HepG2 (cell line): ENCODE measurements around the gene RAB3C. TPM values are rescaled to one million over a fixed set of nuclear protein-coding genes. Genes with fewer than 3 reads are reported as not detected.

Source experiments
- AHR ChIP-seq: IDR thresholded peaks from 2 replicates; pipeline ENCODE4 v1.6.1; 2018; ENCODE audit warnings: missing genetic modification reagents, missing compliant biosample characterization
- ARID2 ChIP-seq: sonication (generic); formaldehyde crosslinking; IDR thresholded peaks from 2 replicates; pipeline ENCODE4 v1.8.1; 2022; ENCODE audit warnings: mild to moderate bottlenecking, missing genetic modification reagents, borderline replicate concordance
- ATF1 ChIP-seq: IDR thresholded peaks from 2 replicates; pipeline ENCODE4 v1.6.1; 2016; ENCODE audit warnings: mild to moderate bottlenecking, control low read depth
- EHMT2 ChIP-seq: fragments of 200-600 bp; sonication (generic); IDR thresholded peaks from 2 replicates; pipeline ENCODE4 v1.7.0; 2017; ENCODE audit warnings: antibody characterized with exemption, low read depth, low read length, borderline replicate concordance
- ELF3 ChIP-seq: IDR thresholded peaks from 2 replicates; pipeline ENCODE4 v1.6.1; 2016; ENCODE audit warnings: missing genetic modification reagents, missing compliant biosample characterization
- ETV6 ChIP-seq: sonication (generic); formaldehyde crosslinking; conservative IDR thresholded peaks from 2 replicates; pipeline ENCODE4 v1.4.0; 2020; ENCODE audit warnings: missing genetic modification reagents
- JUN ChIP-seq: sonication (generic); formaldehyde crosslinking; IDR thresholded peaks from 2 replicates; pipeline ENCODE4 v1.4.0; 2020; ENCODE audit warnings: mild to moderate bottlenecking, missing genetic modification reagents
- MED1 ChIP-seq: sonication (generic); formaldehyde crosslinking; IDR thresholded peaks from 2 replicates; pipeline ENCODE4 v1.4.0; 2020; ENCODE audit warnings: missing genetic modification reagents
- MLLT10 ChIP-seq: sonication (generic); formaldehyde crosslinking; IDR thresholded peaks from 2 replicates; pipeline ENCODE4 v1.4.0; 2020; ENCODE audit warnings: missing genetic modification reagents
- NFYB ChIP-seq: sonication (generic); formaldehyde crosslinking; IDR thresholded peaks from 2 replicates; pipeline ENCODE4 v1.4.0; 2020; ENCODE audit warnings: missing genetic modification reagents
- PAX8 ChIP-seq: sonication (generic); formaldehyde crosslinking; IDR thresholded peaks from 2 replicates; pipeline ENCODE4 v1.8.0; 2022; ENCODE audit warnings: mild to moderate bottlenecking, missing genetic modification reagents, borderline replicate concordance
- PPARG ChIP-seq: conservative IDR thresholded peaks from 2 replicates; pipeline ENCODE4 v1.6.1; 2016; ENCODE audit warnings: missing biosample characterization, missing genetic modification reagents
- RXRA ChIP-seq: sonication (generic); formaldehyde crosslinking; IDR thresholded peaks from 2 replicates; pipeline ENCODE4 v1.5.1; 2020; ENCODE audit warnings: missing genetic modification reagents
- TAF1 ChIP-seq: sonication (generic); formaldehyde crosslinking; IDR thresholded peaks from 2 replicates; pipeline ENCODE4 v1.4.0; 2020; ENCODE audit warnings: missing genetic modification reagents
- TBP ChIP-seq: sonication (generic); formaldehyde crosslinking; IDR thresholded peaks from 2 replicates; pipeline ENCODE4 v1.5.0; 2020; ENCODE audit warnings: missing genetic modification reagents
- ZBTB1 ChIP-seq: sonication (generic); formaldehyde crosslinking; IDR thresholded peaks from 2 replicates; pipeline ENCODE4 v1.4.0; 2020; ENCODE audit warnings: missing genetic modification reagents, borderline replicate concordance
- ZFP36L1 ChIP-seq: sonication (generic); formaldehyde crosslinking; IDR thresholded peaks from 2 replicates; pipeline ENCODE4 v1.8.0; 2022; ENCODE audit warnings: mild to moderate bottlenecking, missing genetic modification reagents, moderate library complexity
- ZFP37 ChIP-seq: sonication (generic); formaldehyde crosslinking; IDR thresholded peaks from 2 replicates; pipeline ENCODE4 v1.4.0; 2020; ENCODE audit warnings: missing genetic modification reagents, borderline replicate concordance
- ZNF124 ChIP-seq: sonication (generic); formaldehyde crosslinking; IDR thresholded peaks from 2 replicates; pipeline ENCODE4 v1.4.0; 2020; ENCODE audit warnings: missing genetic modification reagents
- ZNF260 ChIP-seq: sonication (generic); formaldehyde crosslinking; IDR thresholded peaks from 2 replicates; pipeline ENCODE4 v1.4.0; 2020; ENCODE audit warnings: missing genetic modification reagents, low read depth, mild to moderate bottlenecking, borderline replicate concordance
- ZNF44 ChIP-seq: sonication (generic); formaldehyde crosslinking; IDR thresholded peaks from 2 replicates; pipeline ENCODE4 v1.5.1; 2020; ENCODE audit warnings: mild to moderate bottlenecking, missing genetic modification reagents
- ZNF441 ChIP-seq: sonication (generic); formaldehyde crosslinking; IDR thresholded peaks from 2 replicates; pipeline ENCODE4 v1.7.0; 2021; ENCODE audit warnings: missing genetic modification reagents, borderline replicate concordance
- ZNF720 ChIP-seq: sonication (generic); formaldehyde crosslinking; IDR thresholded peaks from 2 replicates; pipeline ENCODE4 v1.4.0; 2020; ENCODE audit warnings: missing genetic modification reagents
- ZNF724P ChIP-seq: sonication (generic); formaldehyde crosslinking; IDR thresholded peaks from 2 replicates; pipeline ENCODE4 v1.8.0; 2022; ENCODE audit warnings: missing genetic modification reagents, borderline replicate concordance
- polyA plus RNA-seq, 8 experiments: library from polyadenylated mRNA; depleted of rRNA in 3 of 8; stranded (reverse) in 7 of 8; unstranded in 1 of 8; fragments of >200 nt; fragmentation: Illumina TruSeq in 4 of 8; extraction: Trizol in 4 of 8; gene quantifications; 2 replicates each; pipeline versions ENCODE4 v1.2.1 to v1.2.3, GENCODE V29; 2011 to 2016; ENCODE audit warnings: low read depth in 4 of 8, missing spikeins in 1 of 8, mixed read lengths in 1 of 8; ENCODE audit not compliant: insufficient read depth in 1 of 8
- total RNA-seq, 5 experiments: library from RNA; depleted of rRNA; stranded (reverse); fragments of >200 nt; fragmentation: Illumina TruSeq; extraction: Trizol; gene quantifications; 2 replicates each; pipeline ENCODE4 v1.2.3, GENCODE V29; 2016; ENCODE audit warnings: low read depth in 1 of 5
- TF ChIP-seq, protein P1 (sequence below): sonication (generic); formaldehyde crosslinking; IDR thresholded peaks from 2 replicates; pipeline ENCODE4 v1.4.0; 2020; ENCODE audit warnings: missing genetic modification reagents, borderline replicate concordance
- TF ChIP-seq, protein P2 (sequence below): sonication (generic); formaldehyde crosslinking; IDR thresholded peaks from 2 replicates; pipeline ENCODE4 v1.4.0; 2020; ENCODE audit warnings: low read depth, mild to moderate bottlenecking, missing genetic modification reagents
- TF ChIP-seq, protein P3 (sequence below): sonication (generic); formaldehyde crosslinking; IDR thresholded peaks from 2 replicates; pipeline ENCODE4 v1.5.0; 2020; ENCODE audit warnings: missing genetic modification reagents, mild to moderate bottlenecking, borderline replicate concordance

Gene RAB3C
- total and polyA plus RNA-seq, 2 of the 13 experiments (the other 11 are each of a cell fraction or from before 2014, with no cell fraction given), result not detected

DNA sequence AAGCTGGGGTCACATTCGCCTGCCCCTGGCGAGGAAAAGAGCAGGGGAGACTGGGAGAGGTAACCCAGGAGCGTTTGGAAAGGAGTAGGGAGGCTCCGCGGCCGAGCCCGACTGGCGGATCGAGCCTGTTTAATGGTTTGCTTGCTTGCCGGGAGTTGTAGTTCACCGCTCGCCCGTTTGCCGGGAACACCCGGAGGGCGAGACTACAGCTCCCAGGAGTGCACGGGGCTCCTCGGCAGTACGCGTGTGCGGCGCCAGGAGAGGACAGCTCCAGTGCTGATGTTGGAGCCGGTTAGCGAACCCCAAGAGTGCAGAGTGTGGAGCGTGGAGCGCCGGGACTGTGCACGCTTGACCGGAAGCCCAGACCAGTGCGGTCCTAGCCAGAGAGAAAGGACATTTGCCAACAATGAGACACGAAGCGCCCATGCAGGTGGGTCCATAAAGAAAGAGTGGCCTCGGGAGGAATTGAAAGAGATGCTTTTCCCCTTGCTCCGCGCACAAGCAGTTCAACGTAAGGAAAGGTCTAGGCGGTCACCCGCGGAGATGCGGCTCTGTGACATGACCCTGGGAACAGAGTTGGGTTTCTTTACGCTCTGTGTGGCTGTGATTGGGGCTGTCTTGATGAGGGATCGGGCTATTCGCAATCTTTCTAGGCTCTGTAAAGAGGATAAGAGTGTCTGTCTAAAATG, at the start of gene RAB3C (continued):
- TF ChIP-seq, protein P1, sequence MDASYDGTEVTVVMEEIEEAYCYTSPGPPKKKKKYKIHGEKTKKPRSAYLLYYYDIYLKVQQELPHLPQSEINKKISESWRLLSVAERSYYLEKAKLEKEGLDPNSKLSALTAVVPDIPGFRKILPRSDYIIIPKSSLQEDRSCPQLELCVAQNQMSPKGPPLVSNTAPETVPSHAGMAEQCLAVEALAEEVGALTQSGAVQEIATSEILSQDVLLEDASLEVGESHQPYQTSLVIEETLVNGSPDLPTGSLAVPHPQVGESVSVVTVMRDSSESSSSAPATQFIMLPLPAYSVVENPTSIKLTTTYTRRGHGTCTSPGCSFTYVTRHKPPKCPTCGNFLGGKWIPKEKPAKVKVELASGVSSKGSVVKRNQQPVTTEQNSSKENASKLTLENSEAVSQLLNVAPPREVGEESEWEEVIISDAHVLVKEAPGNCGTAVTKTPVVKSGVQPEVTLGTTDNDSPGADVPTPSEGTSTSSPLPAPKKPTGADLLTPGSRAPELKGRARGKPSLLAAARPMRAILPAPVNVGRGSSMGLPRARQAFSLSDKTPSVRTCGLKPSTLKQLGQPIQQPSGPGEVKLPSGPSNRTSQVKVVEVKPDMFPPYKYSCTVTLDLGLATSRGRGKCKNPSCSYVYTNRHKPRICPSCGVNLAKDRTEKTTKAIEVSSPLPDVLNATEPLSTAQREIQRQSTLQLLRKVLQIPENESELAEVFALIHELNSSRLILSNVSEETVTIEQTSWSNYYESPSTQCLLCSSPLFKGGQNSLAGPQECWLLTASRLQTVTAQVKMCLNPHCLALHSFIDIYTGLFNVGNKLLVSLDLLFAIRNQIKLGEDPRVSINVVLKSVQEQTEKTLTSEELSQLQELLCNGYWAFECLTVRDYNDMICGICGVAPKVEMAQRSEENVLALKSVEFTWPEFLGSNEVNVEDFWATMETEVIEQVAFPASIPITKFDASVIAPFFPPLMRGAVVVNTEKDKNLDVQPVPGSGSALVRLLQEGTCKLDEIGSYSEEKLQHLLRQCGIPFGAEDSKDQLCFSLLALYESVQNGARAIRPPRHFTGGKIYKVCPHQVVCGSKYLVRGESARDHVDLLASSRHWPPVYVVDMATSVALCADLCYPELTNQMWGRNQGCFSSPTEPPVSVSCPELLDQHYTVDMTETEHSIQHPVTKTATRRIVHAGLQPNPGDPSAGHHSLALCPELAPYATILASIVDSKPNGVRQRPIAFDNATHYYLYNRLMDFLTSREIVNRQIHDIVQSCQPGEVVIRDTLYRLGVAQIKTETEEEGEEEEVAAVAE (CRISPR knock-in tag), result peak; percentile 83; the same call in 1 of the 2 replicates
- TF ChIP-seq ZNF441 (peak; percentile 56), EHMT2 (peak; percentile 75; the same call in 1 of the 2 replicates), ETV6 (peak; percentile 74; the same call in 1 of the 2 replicates), TBP (CRISPR knock-in tag) (no peak), JUN (no peak), RXRA (CRISPR knock-in tag) (peak; percentile 26; the same call in 1 of the 2 replicates), NFYB (peak; percentile 65), ELF3 (peak; percentile 50; the same call in 1 of the 2 replicates), ZNF44 (CRISPR knock-in tag) (peak; percentile 71; the same call in 1 of the 2 replicates), ZNF720 (no peak), PPARG (CRISPR knock-in tag) (no peak), MED1 (CRISPR knock-in tag) (no peak), ARID2 (no peak), ZFP36L1 (CRISPR knock-in tag) (no peak), MLLT10 (CRISPR knock-in tag) (no peak), ATF1 (peak; percentile 80), ZFP37 (CRISPR knock-in tag) (no peak), ZNF724P (CRISPR knock-in tag) (peak; percentile 76; the same call in 1 of the 2 replicates), ZNF124 (CRISPR knock-in tag) (0 out of 2 replicates have a peak, but pooled peaks have one; percentile 66), ZBTB1 (CRISPR knock-in tag) (no peak), AHR (CRISPR knock-in tag) (peak; percentile 78; the same call in 1 of the 2 replicates), ZNF260 (CRISPR knock-in tag) (no peak), PAX8 (CRISPR knock-in tag) (no peak), TAF1 (CRISPR knock-in tag) (0 out of 2 replicates have a peak, but pooled peaks have one; percentile 3)
- TF ChIP-seq, protein P2, sequence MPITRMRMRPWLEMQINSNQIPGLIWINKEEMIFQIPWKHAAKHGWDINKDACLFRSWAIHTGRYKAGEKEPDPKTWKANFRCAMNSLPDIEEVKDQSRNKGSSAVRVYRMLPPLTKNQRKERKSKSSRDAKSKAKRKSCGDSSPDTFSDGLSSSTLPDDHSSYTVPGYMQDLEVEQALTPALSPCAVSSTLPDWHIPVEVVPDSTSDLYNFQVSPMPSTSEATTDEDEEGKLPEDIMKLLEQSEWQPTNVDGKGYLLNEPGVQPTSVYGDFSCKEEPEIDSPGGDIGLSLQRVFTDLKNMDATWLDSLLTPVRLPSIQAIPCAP (CRISPR knock-in tag), result no peak
- TF ChIP-seq, protein P3, sequence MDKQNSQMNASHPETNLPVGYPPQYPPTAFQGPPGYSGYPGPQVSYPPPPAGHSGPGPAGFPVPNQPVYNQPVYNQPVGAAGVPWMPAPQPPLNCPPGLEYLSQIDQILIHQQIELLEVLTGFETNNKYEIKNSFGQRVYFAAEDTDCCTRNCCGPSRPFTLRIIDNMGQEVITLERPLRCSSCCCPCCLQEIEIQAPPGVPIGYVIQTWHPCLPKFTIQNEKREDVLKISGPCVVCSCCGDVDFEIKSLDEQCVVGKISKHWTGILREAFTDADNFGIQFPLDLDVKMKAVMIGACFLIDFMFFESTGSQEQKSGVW, result no peak
